Activated CD4-positive, alpha-beta T cell treated with anti-CD3 and anti-CD28 coated beads for 1 hour (primary cell): ENCODE measurements around the gene CTRB1.
"Not testable (repeated sequence)": the region's sequence is repeated elsewhere in the genome, so short reads cannot be mapped to it uniquely, and the experiment has no call there.

ENCODE experiments used
- DNase-seq: peaks from one replicate; pipeline ENCODE4 v3.0.0-alpha.2; 2020

CTRB1 gene

GRCh38 chr16:75242436-75243078 is 23.8 kb downstream of the CTRB1 start:
- DNase-seq: not testable (repeated sequence)

- no peak for DNase-seq
These were observed 25.0 kb downstream of the CTRB1 start for GRCh38 chr16:75243667-75244224.

- no peak for DNase-seq
These were observed 25.5 kb downstream of the CTRB1 start for GRCh38 chr16:75244225-75244809.

GRCh38 chr16:75244844-75245758 is 26.3 kb downstream of the CTRB1 start:
- DNase-seq: no peak

GRCh38 chr16:75246504-75247205 is 27.9 kb downstream of the CTRB1 start:
- DNase-seq: no peak

- DNase-seq: no peak
These were observed 28.5 kb downstream of the CTRB1 start for GRCh38 chr16:75247249-75247648.

- no peak for DNase-seq
These were observed 29.4 kb downstream of the CTRB1 start for GRCh38 chr16:75248142-75248535.

- no peak for DNase-seq
These were observed 30.0 kb downstream of the CTRB1 start for GRCh38 chr16:75248536-75249380.

- no peak for DNase-seq
These were observed 30.7 kb downstream of the CTRB1 start for GRCh38 chr16:75249441-75249840.

GRCh38 chr16:75250089-75250808 is 31.5 kb downstream of the CTRB1 start:
- DNase-seq: no peak

GRCh38 chr16:75250809-75251279 is 32.1 kb downstream of the CTRB1 start:
- no peak for DNase-seq

GRCh38 chr16:75251280-75252048 is 32.7 kb downstream of the CTRB1 start, which contains the start of gene BCAR1:
Gene BCAR1, minus strand, starts transcription at chr16:75251624. Its CDS starts 142 bp downstream, at chr16:75251482.
- no peak for DNase-seq

- no peak for DNase-seq
These were observed 33.5 kb downstream of the CTRB1 start for GRCh38 chr16:75252049-75252864.

GRCh38 chr16:75252946-75253911 is 34.4 kb downstream of the CTRB1 start:
- DNase-seq: no peak

GRCh38 chr16:75254359-75254837 is 35.6 kb downstream of the CTRB1 start:
- DNase-seq: no peak

- no peak for DNase-seq
These were observed 37.3 kb downstream of the CTRB1 start for GRCh38 chr16:75256059-75256571.

GRCh38 chr16:75256696-75257343 is 38.0 kb downstream of the CTRB1 start:
- no peak for DNase-seq
